UCSD-AML1 (cell line): ENCODE measurements around the gene RGS4.

Source experiments
- DNase-seq: peaks from one replicate; lab custom pipeline; 2025; ENCODE audit not compliant: unreplicated experiment; lab: John Stamatoyannopoulos, UW

The RGS4 gene

DNA sequence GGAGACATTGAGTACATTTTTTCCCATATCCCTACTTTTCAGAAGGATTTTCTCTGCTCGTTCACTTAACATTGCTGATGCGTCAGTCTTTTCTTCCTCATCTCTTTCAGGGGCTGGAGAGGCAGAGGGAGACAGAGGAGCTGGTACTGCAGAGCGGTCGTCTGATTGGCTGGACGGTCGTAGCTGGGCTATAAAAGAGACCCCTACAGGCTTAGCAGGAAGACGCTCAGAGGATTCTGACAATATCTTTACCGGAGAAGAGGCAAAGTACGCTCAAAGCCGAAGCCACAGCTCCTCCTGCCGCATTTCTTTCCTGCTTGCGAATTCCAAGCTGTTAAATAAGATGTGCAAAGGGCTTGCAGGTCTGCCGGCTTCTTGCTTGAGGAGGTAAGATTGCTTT, at the start of gene RGS4:
TSS of gene RGS4 (plus strand) at position 220 of the 400 bp plus-strand sequence. CDS start at position 344, 124 bp downstream.
- no peak for DNase-seq

DNA sequence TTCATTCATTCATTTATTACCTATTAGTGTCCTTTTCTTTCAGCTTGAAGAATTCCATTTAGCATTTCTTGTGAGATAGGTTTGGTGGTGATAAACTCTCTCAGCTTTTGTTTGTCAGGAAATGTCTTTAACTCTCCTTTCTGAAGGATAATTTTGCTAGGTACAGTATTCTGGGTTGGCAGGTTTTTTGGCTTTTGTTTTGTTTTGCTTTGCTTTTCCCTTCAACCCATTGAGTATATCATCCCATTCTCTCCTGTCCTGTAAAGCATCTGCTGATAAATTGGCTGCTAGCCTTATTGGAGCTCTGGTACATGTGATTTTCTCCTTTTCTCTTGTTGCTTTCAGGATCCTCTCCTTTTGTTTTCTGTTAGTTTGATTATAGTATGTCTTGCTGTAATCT, 47.0 kb upstream of the RGS4 start:
- DNase-seq: no peak

DNA sequence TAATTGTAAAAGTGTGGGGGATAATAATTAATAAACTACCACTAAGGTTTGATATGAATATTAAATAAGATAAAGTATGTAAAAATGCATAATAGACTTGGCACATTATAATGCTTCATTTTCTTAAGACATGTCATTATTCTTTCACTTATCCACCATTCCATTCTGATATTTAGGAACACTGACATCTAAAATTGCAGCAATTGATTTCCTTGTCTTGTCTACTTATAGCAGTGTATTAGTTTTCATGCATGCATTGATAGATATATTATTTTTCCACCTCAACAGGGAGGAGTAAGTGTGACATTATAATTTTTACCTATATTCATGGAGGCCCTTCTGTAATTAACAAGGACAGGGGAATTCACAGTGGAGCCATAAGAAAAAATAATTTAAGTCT, 41.6 kb upstream of the RGS4 start:
- DNase-seq: no peak

DNA sequence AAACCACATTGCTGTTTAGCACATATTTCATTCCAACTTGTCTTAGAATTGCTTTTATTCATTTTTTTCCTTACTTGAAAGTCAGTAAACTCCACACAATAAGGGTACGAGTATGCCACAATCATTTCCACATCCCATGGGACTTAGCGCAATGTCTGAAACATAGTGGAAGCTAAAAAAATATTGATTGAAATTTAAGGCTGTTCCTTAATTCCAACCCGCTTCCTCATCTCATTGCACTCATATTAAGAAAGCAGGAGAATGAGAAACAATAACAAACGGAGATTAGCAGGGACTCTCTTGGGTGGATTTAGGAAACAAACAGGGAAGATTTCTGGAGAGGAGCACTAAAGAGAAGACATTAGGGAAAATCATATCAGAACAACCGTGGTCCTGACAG, 39.3 kb upstream of the RGS4 start:
- DNase-seq: no peak

DNA sequence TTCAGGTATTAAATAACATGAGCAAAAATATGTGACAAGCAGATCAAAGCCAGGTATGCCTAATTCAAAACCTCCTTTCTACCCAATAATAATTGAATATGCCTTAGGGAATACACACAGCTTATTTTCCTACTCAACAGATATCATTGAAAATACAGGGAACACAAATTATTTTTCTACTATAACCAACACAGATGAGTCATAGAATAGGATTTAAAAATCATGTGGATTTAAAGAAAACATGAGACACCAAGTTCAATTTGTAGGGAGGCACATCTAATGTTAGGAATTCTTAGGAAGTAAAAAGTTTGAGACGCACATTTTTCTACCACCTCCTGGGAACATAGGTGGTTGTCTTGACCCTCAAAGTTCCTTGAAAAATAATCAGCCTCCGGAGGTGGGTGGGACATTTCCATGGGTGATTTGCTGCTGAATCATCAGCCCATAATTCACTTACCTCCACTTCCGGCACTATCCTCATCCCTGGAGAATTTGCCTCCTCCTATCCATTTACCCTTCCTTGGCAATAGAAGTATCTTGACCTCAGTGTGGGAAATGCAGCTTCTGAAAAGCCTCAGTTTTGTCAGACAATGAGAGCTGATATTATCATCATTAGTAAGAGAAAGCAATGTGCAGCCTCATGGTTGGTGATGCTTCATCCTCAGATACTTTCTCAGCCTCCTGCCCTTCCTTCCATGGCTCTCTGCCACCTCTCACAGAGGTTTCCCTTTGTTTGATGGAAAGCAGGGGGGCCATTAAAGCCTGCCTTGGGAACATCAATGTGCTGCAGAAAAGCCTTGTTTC, 33.5 kb upstream of the RGS4 start:
- no peak for DNase-seq

DNA sequence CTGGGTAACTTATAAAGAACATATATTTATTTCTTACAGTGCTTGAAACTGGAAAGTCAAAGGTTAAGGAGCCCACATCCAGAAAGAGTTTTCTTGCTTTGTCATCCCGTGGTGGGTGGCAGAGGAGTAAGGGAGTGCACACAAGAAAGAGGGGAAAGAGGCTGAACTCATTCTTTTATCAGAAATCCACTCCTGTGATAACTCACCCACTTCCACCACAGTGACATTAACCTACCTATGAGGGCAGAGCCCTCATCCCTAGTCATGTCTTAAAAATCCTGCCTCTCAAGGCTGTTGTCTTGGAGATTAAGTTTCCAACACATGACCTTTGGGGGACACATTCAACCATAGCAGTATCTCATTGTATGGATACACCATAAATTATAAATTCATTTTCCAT, 32.5 kb upstream of the RGS4 start:
- no peak for DNase-seq

DNA sequence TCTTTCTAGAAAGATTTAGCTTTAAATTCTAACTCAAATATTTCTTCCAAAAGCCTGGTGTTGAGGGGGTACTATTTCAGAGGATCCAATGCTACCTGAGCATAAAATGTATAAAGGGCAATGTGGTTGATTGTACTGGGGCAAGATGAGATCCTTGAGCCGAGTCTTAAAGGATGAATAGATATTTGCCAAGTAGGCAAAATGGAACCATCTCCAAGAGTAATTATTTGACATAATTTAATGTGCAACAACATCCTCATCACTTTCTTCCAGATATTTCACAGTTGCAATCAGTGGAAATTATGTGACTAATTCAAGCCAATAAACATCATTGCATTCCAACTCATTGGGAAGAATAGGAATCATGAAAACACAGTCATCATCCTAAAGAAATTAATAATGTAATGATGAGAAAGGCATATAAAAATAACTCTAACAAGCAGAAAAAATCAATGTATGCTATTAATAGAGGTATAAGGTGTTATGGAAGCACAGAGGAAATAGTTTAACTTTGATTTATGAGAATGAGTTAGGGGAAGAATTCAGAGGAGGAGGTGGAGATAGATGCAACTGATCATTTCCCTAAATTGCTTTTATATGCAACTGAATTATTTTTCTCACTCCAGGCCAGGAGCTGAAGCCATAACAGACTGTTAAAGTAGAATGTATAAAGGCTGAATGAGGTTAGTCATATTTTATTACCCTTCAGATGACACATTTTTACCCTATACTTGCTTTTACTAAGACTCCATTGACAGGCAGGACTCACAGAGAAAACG, 30.0 kb upstream of the RGS4 start:
- no peak for DNase-seq

DNA sequence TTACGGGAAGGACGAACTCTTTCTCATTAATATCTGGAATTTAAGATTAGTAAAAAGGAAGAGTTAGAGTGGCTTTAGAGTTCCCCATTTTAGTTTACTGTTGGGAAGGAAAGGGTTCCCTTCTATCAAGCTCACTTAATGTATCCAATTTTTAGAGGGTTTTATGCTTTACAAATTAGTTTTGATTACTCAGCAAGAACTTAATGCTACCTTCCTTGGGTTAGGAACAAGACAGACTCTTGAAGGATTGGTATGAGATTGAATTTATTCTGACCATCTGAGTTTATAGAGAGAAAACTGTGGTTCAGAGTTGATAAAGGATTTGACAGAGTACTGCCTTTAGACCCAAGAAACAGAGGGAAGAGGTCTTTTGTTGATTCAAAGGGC, 29.5 kb upstream of the RGS4 start:
- DNase-seq: no peak

DNA sequence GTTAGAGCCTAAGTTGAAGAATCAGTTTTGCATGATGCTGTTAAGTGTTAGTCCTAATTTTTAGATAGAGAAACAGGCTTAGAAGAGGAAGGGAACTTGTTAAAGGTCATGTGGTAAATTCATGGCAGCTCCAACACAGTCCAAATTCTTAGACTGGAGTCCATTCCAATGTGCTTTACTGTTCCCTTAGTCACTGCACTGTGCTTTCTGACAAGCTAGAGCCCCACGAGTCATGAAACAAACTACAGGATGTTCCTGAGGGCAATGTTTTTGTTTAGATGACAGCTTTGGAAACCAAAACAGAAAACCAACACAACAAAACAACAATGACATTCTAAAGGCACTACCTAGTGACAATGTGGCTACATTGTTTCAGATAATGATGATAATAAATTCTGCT, 23.1 kb upstream of the RGS4 start:
- no peak for DNase-seq

DNA sequence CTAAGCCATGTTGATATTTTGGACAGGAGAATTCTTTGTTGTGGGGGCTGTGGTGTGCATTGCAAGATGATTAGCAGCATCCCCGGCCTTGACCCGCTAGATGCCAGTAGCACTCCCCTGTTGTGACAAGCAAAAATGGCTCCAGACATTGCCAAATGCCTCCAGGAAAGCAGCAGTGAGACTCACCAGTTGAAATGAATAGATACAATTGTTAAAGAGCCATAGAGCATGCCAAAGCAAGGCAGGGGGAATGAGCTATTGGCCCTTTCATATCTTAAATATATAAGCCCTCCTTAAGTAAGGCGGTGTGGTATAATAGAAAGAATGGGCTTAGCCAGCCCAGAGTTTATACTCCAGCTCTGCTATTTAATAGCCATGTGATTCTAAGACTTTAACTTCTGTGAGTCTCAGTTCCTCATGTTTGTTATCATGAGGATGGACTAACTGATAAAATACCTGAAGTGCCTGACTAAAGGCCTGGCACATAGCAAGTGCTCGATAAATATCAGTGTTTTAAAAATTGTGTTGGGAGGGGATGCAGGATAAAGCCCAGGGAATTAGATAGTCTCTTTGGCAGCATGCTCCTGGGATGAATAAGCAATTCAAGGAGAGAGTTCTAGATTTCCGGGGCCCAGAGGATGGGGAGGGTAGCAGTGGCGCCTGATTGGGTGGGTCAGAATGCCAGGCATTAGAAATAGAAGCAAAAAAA, 21.1 kb upstream of the RGS4 start:
- no peak for DNase-seq

DNA sequence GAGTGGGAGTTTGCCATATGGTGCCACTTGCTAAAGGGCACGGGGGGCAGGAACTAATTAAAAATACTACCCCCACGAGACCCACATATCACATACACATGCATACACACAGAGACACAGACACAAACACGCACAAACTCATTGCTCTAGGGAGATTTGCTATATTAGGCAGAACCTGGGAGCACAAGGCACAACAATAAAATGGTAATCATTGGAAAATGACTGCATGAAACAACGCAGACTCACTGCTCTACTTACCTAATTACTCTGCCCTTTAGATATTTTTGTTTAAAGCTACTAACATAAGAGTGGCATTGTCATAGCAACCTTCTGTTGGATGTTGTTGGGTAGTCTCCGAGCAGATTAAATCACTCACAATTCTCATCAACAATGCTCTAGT, 20.3 kb upstream of the RGS4 start:
- DNase-seq: no peak

DNA sequence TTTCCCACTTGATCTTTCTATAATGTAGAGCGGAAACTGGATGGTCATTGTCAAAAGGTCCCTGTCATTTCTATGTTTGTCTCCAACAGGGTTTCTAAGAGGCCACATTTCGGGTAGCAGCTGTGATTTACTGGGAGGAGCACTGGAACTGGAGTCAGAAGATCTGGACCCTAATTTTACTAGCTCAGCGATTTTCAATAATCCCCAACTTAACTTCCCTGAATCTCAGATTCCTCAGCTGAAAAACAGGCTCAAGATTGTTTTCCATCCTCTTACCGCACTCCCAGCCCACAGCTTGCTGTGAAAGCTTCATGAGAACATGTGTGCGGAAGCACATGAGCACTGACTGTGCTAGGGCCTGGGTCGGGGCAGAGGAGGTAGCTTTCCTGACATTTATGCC, 19.9 kb upstream of the RGS4 start:
- DNase-seq: no peak

DNA sequence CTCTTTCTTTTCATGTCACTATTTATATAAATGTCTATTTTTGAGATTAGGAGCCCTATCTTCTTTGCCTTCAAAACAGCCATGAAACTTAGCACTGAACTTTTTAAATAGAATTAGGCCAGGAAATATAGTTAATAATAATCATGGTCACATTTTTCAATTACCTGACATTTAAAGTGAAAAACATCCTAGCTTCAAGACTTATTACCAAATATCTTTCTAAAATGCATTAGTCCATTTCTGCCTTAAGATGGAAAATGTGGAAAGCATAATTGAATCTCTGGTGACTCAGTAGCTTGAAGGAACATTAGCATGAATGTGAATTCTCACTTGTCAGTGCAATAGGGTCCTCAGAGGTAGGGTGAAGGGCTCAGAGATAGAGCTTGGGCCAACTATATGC, 18.7 kb upstream of the RGS4 start:
- no peak for DNase-seq

DNA sequence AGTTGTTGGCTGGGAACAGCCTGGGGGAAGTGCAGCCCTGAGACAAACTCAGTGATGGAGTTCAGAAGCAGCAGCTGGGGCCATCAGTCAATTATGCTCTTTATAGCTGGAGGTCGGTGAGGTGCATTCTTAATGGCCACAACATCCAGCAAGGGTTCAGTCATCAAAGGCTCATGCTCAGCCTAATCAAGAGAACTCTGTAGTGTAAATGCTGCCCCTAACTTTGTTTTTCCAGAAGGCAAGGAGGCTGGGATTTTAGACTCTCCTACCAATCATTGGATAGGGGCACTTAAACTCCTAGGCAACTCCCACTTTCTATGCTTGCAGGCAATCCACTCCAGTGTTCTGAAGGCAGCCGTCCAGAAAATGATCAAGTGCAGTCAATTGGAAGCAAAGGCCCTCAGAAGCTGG, 15.0 kb upstream of the RGS4 start:
- DNase-seq: no peak

DNA sequence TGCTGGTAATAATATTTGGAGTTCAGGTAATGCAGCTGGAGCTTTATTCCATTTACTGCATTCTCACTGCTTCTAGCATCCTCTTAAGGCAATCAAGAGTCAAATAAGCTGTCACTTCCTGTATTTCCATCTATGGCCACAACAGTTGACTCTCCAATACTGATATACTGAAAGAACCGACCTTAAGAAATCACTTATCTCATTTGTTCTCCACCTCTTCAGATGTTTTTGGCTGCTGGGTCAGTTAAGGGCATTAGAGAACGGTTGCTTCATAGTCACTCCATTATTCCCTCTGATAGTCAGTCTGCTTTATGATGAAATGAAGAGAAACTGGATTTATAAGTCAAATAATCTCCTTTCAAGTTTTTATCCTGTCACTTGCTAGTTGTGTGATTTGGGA, 14.2 kb upstream of the RGS4 start:
- no peak for DNase-seq

DNA sequence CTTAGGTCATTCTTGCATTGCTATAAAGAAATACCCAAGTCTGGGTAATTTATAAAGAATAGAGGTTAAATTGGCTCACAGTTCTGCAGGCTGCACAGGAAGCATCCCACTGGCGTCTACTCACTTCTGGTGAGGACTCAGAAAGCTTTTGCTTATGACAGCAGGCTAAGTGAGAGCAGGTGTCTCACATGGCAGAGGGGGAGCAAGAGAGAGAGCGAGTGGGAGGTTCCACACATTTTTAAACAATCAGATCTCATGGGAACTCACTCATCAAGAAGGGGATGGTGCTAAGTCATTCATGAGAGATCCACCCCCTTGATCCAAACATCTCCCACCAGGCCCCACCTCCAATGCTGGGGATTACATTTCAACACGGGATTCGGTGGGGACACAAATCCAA, 13.6 kb upstream of the RGS4 start:
- DNase-seq: no peak

DNA sequence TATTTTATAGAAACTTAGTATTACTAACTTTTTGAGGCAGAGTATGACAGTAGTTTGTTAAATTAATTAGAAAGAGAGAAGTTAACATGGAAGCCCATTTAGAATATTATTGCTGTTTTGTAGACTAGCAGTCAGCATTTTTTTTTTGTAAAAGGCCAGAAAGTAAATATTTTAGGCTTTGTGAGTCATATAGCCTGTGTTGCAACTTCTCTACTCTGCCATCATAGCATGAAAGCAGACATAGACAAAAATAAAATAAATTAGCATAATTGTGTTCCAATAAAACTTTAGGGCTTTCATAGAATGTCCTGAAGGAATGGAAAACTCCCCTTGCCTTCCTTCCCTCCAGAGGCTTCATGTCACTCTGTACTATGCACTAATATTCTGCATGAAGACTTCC, 12.3 kb upstream of the RGS4 start:
- DNase-seq: no peak

DNA sequence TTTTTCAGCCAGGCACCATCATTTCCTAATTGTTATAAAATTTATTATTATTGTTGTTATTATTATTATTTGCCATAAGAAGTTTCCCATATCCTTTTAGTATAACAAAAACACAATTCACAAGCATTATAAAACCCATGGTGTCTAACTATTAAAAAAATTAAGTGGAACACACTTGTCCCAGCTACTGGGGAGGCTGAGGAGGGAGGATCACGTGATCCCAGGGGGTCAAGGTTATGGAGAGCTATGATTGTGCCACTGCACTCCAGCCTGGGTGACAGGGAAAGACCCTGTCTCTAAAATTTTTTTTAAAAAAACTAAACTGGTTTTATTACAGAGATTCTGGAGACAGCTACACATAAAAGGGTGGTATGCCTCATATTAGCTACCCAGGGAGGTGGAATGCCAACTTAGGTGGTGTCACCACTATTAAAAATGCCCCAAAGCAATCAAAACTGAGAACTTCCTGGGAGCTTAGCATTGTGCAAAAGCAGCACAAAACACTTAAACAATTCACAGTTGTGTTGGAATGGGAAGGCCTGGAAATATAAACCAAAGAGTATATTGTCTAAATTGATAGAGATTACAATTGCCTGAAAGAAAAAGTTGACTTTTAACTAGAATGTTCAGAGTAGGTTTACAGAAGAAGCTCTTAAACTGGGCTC, 8.7 kb upstream of the RGS4 start:
- no peak for DNase-seq

DNA sequence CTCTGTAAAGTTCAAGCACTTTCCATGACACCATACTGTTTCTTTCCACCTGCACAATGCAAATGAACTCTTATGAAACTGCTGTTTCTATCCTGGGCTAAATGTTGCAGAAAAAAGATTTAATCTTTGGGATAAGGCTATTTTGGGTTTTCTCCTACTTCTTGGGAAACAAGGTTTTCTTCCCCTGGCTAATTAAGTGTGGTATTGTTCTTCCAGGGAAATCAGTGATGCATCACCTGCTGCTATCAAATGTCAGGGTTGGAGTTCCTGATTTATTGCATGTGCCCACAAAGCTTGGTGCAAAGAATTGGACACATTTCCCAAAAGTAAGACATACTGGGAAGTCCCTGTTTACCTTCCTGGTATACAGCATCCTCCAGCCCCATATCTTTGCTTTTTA, 6.0 kb upstream of the RGS4 start:
- DNase-seq: no peak

DNA sequence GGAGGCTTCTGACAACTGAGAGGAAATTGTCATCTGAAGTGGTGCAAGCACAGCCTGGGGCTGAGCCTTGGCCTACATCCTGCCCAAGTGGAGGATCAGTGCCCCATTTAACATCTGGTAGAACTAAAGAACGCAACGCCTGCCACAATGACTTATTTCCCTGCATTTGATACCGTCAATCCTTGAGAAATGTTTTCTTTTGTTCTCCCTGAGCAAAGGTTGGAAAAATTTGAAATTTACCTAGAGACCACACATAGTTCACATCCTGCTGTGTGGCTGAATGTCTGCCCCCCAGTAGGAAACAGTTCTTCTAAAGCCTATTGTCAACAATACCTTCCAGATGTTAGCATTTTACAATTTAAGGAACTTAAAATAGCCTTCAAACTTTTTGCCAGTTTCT, 5.6 kb upstream of the RGS4 start:
- DNase-seq: no peak

DNA sequence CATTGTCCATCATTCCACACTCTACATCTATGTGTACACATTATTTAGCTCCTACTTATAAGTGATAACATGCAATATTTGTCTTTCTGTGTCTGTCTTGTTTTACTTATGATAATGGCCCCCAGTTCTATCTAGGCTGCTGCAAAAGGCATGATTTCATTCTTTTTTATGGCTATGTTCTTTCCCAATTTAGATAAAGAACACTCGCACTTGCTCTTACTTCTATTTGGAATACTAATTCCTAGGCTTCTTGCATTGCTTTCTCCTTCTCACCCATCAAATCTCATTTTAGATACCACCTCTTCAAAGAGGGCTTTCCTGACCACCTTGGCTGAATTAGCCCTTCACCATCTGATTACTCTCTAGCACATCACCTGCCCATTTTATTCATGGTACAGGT, 3.0 kb upstream of the RGS4 start:
- no peak for DNase-seq
